GM23338 (cell line): ENCODE data around the gene EIF4G3. TPM values are rescaled to one million over a fixed set of nuclear protein-coding genes. Genes with fewer than 3 reads are reported as not detected.

Experiments used
- ATAC-seq: fragments of 200-7000 bp; cut with Tn5 transposase; 3 replicates; pipeline ENCODE4 v1.9.1; 2020
- DNase-seq: peaks from one replicate; pipeline ENCODE4 v3.0.0-alpha.2; 2015; ENCODE audit warnings: low spot score
- H2AFZ ChIP-seq: fragments of 200-600 bp; sonication (generic); 2 replicates; pipeline ENCODE4 v1.8.0; 2016; ENCODE audit warnings: antibody characterized with exemption, mild to moderate bottlenecking, moderate library complexity
- H3F3A ChIP-seq: fragments of 200-600 bp; sonication (generic); replicated peaks from 2 replicates; pipeline ENCODE4 v1.8.0; 2017; ENCODE audit warnings: antibody characterized with exemption, mixed run types, low read depth
- H3K27ac ChIP-seq: fragments of 200-600 bp; sonication (generic); 2 replicates; pipeline ENCODE4 v1.6.1; 2016; ENCODE audit warnings: low read depth
- H3K27me3 ChIP-seq: fragments of 200-600 bp; sonication (generic); 2 replicates; pipeline ENCODE4 v1.8.0; 2016; ENCODE audit warnings: mild to moderate bottlenecking, mixed run types, moderate library complexity; ENCODE audit not compliant: insufficient read depth
- H3K36me3 ChIP-seq: fragments of 200-600 bp; sonication (generic); 2 replicates; pipeline ENCODE4 v1.8.0; 2016; ENCODE audit warnings: mild to moderate bottlenecking; ENCODE audit not compliant: insufficient read depth
- H3K4me1 ChIP-seq: fragments of 200-600 bp; sonication (generic); 2 replicates; pipeline ENCODE4 v1.8.0; 2016; ENCODE audit warnings: mild to moderate bottlenecking, moderate library complexity; ENCODE audit not compliant: insufficient read depth
- H3K4me2 ChIP-seq: fragments of 200-600 bp; sonication (generic); 2 replicates; pipeline ENCODE4 v1.7.1; 2017; ENCODE audit warnings: mixed run types
- H3K4me3 ChIP-seq: fragments of 200-600 bp; sonication (generic); 2 replicates; pipeline ENCODE4 v1.6.1; 2016; ENCODE audit warnings: mixed run types
- H3K79me2 ChIP-seq: fragments of 200-600 bp; sonication (generic); replicated peaks from 2 replicates; pipeline ENCODE4 v1.8.0; 2017; ENCODE audit warnings: mild to moderate bottlenecking; ENCODE audit not compliant: insufficient read depth
- H3K9me2 ChIP-seq: fragments of 200-600 bp; sonication (generic); 2 replicates; pipeline ENCODE4 v1.8.0; 2017; ENCODE audit not compliant: insufficient read depth
- H4K20me1 ChIP-seq: fragments of 200-600 bp; sonication (generic); replicated peaks from 2 replicates; pipeline ENCODE4 v1.8.0; 2017; ENCODE audit warnings: mild to moderate bottlenecking; ENCODE audit not compliant: insufficient read depth
- H3K27ac Mint-ChIP-seq: 2 replicates; pipeline ENCODE4 v1.8.0; 2020; ENCODE audit warnings: inconsistent platforms, mild to moderate bottlenecking, moderate library complexity, mixed read lengths
- H3K27me3 Mint-ChIP-seq: 3 replicates; pipeline ENCODE4 v1.8.0; 2022; ENCODE audit warnings: low read depth, mild to moderate bottlenecking, moderate library complexity, mixed read lengths, inconsistent platforms; ENCODE audit not compliant: insufficient read depth, poor library complexity
- H3K36me3 Mint-ChIP-seq: 3 replicates; pipeline ENCODE4 v1.8.0; 2021; ENCODE audit warnings: low read depth, mild to moderate bottlenecking, inconsistent platforms, moderate library complexity, mixed read lengths
- H3K4me1 Mint-ChIP-seq: 3 replicates; pipeline ENCODE4 v1.8.0; 2020; ENCODE audit warnings: mild to moderate bottlenecking, inconsistent platforms, mixed read lengths
- H3K4me3 Mint-ChIP-seq: 3 replicates; pipeline ENCODE4 v1.8.0; 2021; ENCODE audit warnings: moderate library complexity, mild to moderate bottlenecking, inconsistent platforms, mixed read lengths
- H3K9me3 Mint-ChIP-seq: 3 replicates; pipeline ENCODE4 v1.8.0; 2020; ENCODE audit warnings: moderate library complexity, mild to moderate bottlenecking, inconsistent platforms, mixed read lengths
- CREB1 ChIP-seq: fragments of 250-450 bp; sonication (Bioruptor Pico); IDR thresholded peaks from 2 replicates; pipeline ENCODE4 v1.5.0; 2020; ENCODE audit warnings: low read depth, mild to moderate bottlenecking, moderate library complexity
- EZH2 ChIP-seq: fragments of 200-600 bp; sonication (generic); IDR thresholded peaks from one replicate; pipeline ENCODE4 v1.8.0; 2017; ENCODE audit warnings: antibody characterized with exemption, mild to moderate bottlenecking, low read depth; ENCODE audit not compliant: unreplicated experiment
- EZH2phosphoT487 ChIP-seq: fragments of 200-600 bp; sonication (generic); IDR thresholded peaks from one replicate; pipeline ENCODE4 v1.8.1; 2018; ENCODE audit warnings: antibody characterized with exemption; ENCODE audit not compliant: unreplicated experiment
- JUNB ChIP-seq: IDR thresholded peaks from one replicate; pipeline ENCODE4 v1.6.1; 2016; ENCODE audit warnings: antibody characterized with exemption; ENCODE audit not compliant: unreplicated experiment
- NANOG ChIP-seq: IDR thresholded peaks from 2 replicates; pipeline ENCODE4 v1.6.1; 2016; ENCODE audit warnings: antibody characterized with exemption, borderline replicate concordance
- POLR2AphosphoS5 ChIP-seq: IDR thresholded peaks from 2 replicates; pipeline ENCODE4 v1.6.1; 2016; ENCODE audit warnings: antibody characterized with exemption, low read depth
- STAT1 ChIP-seq: IDR thresholded peaks from one replicate; pipeline ENCODE4 v1.6.1; 2016; ENCODE audit warnings: antibody characterized with exemption; ENCODE audit not compliant: unreplicated experiment
- ZNF114 ChIP-seq: fragments of 250-450 bp; sonication (Bioruptor Pico); IDR thresholded peaks from 2 replicates; pipeline ENCODE4 v1.5.0; 2020; ENCODE audit warnings: mild to moderate bottlenecking, moderate library complexity
- ZNF331 ChIP-seq: fragments of 250-450 bp; sonication (Bioruptor Pico); IDR thresholded peaks from 2 replicates; pipeline ENCODE4 v1.5.0; 2020; ENCODE audit warnings: low read depth, mild to moderate bottlenecking, moderate library complexity
- polyA plus RNA-seq: library from polyadenylated mRNA; unstranded; fragments of >200 nt; fragmentation: Nextera tagmentation; extraction: Ambion mirVana; gene quantifications from 2 replicates; pipeline ENCODE4 v1.2.1, GENCODE V29; 2016
- total RNA-seq: library from RNA; depleted of rRNA; stranded (reverse); fragments of >200 nt; shearing (Covaris generic); gene quantifications from 2 replicates; pipeline ENCODE4 v1.2.3, GENCODE V29; 2014
- TF ChIP-seq, protein P1 (sequence below): fragments of 250-450 bp; sonication (Bioruptor Pico); IDR thresholded peaks from 2 replicates; pipeline ENCODE4 v1.5.0; 2020; ENCODE audit warnings: mild to moderate bottlenecking, moderate library complexity
- TF ChIP-seq, protein P2 (sequence below), 2 experiments: fragments of 200-600 bp in 1 of 2; sonication (generic) in 1 of 2; conservative IDR thresholded peaks; 2 replicates each; pipeline versions ENCODE4 v1.5.1 to v1.6.1; 2016 to 2017; ENCODE audit warnings: antibody characterized with exemption in 2 of 2, low read depth in 2 of 2, mild to moderate bottlenecking in 2 of 2, moderate library complexity in 1 of 2
- TF ChIP-seq, protein P3 (sequence below): IDR thresholded peaks from one replicate; pipeline ENCODE4 v1.6.1; 2018; ENCODE audit warnings: antibody characterized with exemption; ENCODE audit not compliant: unreplicated experiment
- TF ChIP-seq, protein P4 (sequence below): IDR thresholded peaks from 2 replicates; pipeline ENCODE4 v1.6.1; 2016; ENCODE audit warnings: antibody characterized with exemption

EIF4G3 gene
- total and polyA plus RNA-seq, 2 experiments from 2014 or later, result 37.9 to 68.1 TPM

DNA sequence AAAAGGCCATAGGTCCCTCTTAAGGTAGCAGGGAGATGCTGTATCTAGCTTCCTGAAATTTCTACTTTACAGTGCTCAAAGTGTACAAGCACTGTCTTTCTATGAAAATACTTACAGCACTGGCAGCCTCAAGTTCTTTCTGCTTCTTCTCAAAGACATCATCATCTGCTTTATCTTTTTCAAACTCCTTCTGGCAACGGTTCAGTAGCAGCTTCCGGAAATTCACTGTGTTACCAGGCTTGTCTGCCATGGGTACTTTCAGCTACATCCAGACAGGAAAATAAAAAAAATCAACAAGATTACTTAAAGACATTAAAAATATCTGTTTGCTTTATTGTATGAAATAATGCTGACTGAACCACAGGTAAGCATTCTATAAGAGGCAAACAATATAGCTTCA is 311.7 kb downstream of the EIF4G3 start:
- no peak overlapping the region for H3K4me2 ChIP-seq
- no peaks in the 10 kb centered on the region for H3K4me1 Mint-ChIP-seq
- H3K4me1 ChIP-seq, result no peaks in the 10 kb centered on the region
- no peaks in the 10 kb centered on the region for H3F3A ChIP-seq
- peaks cover 34% of the 10 kb centered on the region for H3K36me3 Mint-ChIP-seq
- H3K27me3 ChIP-seq, result no peaks in the 10 kb centered on the region
- no peaks in the 10 kb centered on the region for H3K9me3 Mint-ChIP-seq
- no peaks in the 10 kb centered on the region for H3K27me3 Mint-ChIP-seq
- no peaks in the 10 kb centered on the region; the same call in none of the 2 replicates for H4K20me1 ChIP-seq
- H3K36me3 ChIP-seq, result peaks cover 46% of the 10 kb centered on the region
- H2AFZ ChIP-seq, result no peak overlapping the region
- TF ChIP-seq, protein P1, sequence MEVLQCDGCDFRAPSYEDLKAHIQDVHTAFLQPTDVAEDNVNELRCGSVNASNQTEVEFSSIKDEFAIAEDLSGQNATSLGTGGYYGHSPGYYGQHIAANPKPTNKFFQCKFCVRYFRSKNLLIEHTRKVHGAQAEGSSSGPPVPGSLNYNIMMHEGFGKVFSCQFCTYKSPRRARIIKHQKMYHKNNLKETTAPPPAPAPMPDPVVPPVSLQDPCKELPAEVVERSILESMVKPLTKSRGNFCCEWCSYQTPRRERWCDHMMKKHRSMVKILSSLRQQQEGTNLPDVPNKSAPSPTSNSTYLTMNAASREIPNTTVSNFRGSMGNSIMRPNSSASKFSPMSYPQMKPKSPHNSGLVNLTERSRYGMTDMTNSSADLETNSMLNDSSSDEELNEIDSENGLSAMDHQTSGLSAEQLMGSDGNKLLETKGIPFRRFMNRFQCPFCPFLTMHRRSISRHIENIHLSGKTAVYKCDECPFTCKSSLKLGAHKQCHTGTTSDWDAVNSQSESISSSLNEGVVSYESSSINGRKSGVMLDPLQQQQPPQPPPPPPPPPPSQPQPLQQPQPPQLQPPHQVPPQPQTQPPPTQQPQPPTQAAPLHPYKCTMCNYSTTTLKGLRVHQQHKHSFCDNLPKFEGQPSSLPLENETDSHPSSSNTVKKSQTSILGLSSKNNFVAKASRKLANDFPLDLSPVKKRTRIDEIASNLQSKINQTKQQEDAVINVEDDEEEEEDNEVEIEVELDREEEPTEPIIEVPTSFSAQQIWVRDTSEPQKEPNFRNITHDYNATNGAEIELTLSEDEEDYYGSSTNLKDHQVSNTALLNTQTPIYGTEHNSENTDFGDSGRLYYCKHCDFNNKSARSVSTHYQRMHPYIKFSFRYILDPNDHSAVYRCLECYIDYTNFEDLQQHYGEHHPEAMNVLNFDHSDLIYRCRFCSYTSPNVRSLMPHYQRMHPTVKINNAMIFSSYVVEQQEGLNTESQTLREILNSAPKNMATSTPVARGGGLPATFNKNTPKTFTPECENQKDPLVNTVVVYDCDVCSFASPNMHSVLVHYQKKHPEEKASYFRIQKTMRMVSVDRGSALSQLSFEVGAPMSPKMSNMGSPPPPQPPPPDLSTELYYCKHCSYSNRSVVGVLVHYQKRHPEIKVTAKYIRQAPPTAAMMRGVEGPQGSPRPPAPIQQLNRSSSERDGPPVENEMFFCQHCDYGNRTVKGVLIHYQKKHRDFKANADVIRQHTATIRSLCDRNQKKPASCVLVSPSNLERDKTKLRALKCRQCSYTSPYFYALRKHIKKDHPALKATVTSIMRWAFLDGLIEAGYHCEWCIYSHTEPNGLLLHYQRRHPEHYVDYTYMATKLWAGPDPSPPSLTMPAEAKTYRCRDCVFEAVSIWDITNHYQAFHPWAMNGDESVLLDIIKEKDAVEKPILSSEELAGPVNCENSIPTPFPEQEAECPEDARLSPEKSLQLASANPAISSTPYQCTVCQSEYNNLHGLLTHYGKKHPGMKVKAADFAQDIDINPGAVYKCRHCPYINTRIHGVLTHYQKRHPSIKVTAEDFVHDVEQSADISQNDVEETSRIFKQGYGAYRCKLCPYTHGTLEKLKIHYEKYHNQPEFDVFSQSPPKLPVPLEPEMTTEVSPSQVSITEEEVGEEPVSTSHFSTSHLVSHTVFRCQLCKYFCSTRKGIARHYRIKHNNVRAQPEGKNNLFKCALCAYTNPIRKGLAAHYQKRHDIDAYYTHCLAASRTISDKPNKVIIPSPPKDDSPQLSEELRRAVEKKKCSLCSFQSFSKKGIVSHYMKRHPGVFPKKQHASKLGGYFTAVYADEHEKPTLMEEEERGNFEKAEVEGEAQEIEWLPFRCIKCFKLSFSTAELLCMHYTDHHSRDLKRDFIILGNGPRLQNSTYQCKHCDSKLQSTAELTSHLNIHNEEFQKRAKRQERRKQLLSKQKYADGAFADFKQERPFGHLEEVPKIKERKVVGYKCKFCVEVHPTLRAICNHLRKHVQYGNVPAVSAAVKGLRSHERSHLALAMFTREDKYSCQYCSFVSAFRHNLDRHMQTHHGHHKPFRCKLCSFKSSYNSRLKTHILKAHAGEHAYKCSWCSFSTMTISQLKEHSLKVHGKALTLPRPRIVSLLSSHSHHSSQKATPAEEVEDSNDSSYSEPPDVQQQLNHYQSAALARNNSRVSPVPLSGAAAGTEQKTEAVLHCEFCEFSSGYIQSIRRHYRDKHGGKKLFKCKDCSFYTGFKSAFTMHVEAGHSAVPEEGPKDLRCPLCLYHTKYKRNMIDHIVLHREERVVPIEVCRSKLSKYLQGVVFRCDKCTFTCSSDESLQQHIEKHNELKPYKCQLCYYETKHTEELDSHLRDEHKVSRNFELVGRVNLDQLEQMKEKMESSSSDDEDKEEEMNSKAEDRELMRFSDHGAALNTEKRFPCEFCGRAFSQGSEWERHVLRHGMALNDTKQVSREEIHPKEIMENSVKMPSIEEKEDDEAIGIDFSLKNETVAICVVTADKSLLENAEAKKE (CRISPR knock-in tag), result no peak
- no peak for TF ChIP-seq NANOG
- TF ChIP-seq ZNF114 (CRISPR knock-in tag), result no peak
- TF ChIP-seq EZH2, result no peak
- no peak for TF ChIP-seq JUNB
- TF ChIP-seq, protein P2, sequence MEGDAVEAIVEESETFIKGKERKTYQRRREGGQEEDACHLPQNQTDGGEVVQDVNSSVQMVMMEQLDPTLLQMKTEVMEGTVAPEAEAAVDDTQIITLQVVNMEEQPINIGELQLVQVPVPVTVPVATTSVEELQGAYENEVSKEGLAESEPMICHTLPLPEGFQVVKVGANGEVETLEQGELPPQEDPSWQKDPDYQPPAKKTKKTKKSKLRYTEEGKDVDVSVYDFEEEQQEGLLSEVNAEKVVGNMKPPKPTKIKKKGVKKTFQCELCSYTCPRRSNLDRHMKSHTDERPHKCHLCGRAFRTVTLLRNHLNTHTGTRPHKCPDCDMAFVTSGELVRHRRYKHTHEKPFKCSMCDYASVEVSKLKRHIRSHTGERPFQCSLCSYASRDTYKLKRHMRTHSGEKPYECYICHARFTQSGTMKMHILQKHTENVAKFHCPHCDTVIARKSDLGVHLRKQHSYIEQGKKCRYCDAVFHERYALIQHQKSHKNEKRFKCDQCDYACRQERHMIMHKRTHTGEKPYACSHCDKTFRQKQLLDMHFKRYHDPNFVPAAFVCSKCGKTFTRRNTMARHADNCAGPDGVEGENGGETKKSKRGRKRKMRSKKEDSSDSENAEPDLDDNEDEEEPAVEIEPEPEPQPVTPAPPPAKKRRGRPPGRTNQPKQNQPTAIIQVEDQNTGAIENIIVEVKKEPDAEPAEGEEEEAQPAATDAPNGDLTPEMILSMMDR (conservative IDR thresholded peaks at IDR 0.05; ENCODE audit: low read depth in 2 of 2), result no peak
- TF ChIP-seq POLR2AphosphoS5, result no peak
- TF ChIP-seq CREB1 (CRISPR knock-in tag), result no peak
- TF ChIP-seq EZH2phosphoT487, result no peak
- TF ChIP-seq ZNF331, result no peak
- TF ChIP-seq, protein P3, sequence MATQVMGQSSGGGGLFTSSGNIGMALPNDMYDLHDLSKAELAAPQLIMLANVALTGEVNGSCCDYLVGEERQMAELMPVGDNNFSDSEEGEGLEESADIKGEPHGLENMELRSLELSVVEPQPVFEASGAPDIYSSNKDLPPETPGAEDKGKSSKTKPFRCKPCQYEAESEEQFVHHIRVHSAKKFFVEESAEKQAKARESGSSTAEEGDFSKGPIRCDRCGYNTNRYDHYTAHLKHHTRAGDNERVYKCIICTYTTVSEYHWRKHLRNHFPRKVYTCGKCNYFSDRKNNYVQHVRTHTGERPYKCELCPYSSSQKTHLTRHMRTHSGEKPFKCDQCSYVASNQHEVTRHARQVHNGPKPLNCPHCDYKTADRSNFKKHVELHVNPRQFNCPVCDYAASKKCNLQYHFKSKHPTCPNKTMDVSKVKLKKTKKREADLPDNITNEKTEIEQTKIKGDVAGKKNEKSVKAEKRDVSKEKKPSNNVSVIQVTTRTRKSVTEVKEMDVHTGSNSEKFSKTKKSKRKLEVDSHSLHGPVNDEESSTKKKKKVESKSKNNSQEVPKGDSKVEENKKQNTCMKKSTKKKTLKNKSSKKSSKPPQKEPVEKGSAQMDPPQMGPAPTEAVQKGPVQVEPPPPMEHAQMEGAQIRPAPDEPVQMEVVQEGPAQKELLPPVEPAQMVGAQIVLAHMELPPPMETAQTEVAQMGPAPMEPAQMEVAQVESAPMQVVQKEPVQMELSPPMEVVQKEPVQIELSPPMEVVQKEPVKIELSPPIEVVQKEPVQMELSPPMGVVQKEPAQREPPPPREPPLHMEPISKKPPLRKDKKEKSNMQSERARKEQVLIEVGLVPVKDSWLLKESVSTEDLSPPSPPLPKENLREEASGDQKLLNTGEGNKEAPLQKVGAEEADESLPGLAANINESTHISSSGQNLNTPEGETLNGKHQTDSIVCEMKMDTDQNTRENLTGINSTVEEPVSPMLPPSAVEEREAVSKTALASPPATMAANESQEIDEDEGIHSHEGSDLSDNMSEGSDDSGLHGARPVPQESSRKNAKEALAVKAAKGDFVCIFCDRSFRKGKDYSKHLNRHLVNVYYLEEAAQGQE, result no peak
- TF ChIP-seq, protein P4, sequence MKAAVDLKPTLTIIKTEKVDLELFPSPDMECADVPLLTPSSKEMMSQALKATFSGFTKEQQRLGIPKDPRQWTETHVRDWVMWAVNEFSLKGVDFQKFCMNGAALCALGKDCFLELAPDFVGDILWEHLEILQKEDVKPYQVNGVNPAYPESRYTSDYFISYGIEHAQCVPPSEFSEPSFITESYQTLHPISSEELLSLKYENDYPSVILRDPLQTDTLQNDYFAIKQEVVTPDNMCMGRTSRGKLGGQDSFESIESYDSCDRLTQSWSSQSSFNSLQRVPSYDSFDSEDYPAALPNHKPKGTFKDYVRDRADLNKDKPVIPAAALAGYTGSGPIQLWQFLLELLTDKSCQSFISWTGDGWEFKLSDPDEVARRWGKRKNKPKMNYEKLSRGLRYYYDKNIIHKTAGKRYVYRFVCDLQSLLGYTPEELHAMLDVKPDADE, result no peak
- no peak for TF ChIP-seq STAT1
- no peaks in the 10 kb centered on the region for H3K9me2 ChIP-seq
- H3K79me2 ChIP-seq, result no peaks in the 10 kb centered on the region
- no peak overlapping the region for H3K27ac ChIP-seq
- ATAC-seq, result no peak
- no peak overlapping the region for H3K27ac Mint-ChIP-seq
- DNase-seq, result no peak
- H3K4me3 ChIP-seq, result no peak overlapping the region
- no peak overlapping the region for H3K4me3 Mint-ChIP-seq
